Fibroblast of lung (primary cell): Measurements from ENCODE around the gene LRCH3.

Experiments used
- EZH2 ChIP-seq: IDR thresholded peaks from 2 replicates; pipeline ENCODE4 v1.5.1; 2012; ENCODE audit warnings: low read length, control low read depth, mild to moderate bottlenecking; ENCODE audit errors: missing control alignments
- TF ChIP-seq, protein P1 (sequence below), 2 donors: IDR thresholded peaks in 1 of 2; conservative IDR thresholded peaks in 1 of 2; 1 replicate in 1 of 2; 2 replicates in 1 of 2; pipeline ENCODE4 v1.5.1; 2011 to 2012; ENCODE audit warnings: low read length in 2 of 2, control low read depth in 1 of 2, inconsistent platforms in 1 of 2, low read depth in 1 of 2, mild to moderate bottlenecking in 1 of 2

DNA sequence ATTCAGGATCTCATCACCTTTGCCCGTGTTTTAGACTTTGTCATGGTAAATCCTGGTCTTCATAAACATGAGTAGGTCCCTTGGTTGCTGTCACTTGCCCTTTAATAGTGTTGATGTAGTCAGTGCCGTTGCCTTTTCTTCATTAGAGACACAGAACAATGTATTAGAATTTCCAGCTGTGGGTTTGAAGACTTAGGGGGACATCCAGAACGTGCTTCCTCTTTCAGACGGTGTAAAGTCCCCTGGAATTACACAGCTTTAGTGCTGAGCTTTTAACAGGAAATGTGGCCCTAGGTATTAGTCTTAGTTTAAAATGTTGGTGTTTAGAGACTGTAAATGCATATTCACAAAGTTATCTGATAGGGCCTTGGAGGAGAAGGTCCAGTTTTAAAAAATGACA is 8.8 kb upstream of the LRCH3 start:
- TF ChIP-seq, protein P1, sequence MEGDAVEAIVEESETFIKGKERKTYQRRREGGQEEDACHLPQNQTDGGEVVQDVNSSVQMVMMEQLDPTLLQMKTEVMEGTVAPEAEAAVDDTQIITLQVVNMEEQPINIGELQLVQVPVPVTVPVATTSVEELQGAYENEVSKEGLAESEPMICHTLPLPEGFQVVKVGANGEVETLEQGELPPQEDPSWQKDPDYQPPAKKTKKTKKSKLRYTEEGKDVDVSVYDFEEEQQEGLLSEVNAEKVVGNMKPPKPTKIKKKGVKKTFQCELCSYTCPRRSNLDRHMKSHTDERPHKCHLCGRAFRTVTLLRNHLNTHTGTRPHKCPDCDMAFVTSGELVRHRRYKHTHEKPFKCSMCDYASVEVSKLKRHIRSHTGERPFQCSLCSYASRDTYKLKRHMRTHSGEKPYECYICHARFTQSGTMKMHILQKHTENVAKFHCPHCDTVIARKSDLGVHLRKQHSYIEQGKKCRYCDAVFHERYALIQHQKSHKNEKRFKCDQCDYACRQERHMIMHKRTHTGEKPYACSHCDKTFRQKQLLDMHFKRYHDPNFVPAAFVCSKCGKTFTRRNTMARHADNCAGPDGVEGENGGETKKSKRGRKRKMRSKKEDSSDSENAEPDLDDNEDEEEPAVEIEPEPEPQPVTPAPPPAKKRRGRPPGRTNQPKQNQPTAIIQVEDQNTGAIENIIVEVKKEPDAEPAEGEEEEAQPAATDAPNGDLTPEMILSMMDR (conservative IDR thresholded peaks at IDR 0.05 in 1 of 2, IDR thresholded peaks at IDR 0.05 in 1 of 2; ENCODE audit: low read depth in 1 of 2, low read length in 2 of 2), result no peak
- no peak for TF ChIP-seq EZH2
